SK-N-SH treated with all-trans-retinoic acid at 6 μM for 48 hours (cell line): Measurements from ENCODE around the gene PLEKHG2.

ENCODE experiments used
- ATAC-seq: fragments of 200-7000 bp; cut with Tn5 transposase; 3 replicates; pipeline ENCODE4 v1.9.1; 2020; ENCODE audit warnings: mild to moderate bottlenecking, moderate library complexity
- ARNTL ChIP-seq: fragments of 450-650 bp; formaldehyde crosslinking; IDR thresholded peaks from 2 replicates; pipeline ENCODE4 v1.5.0; 2020; ENCODE audit warnings: low read depth, mild to moderate bottlenecking, moderate library complexity, borderline replicate concordance
- BACH2 ChIP-seq: fragments of 250-450 bp; sonication (Bioruptor Pico); IDR thresholded peaks from 2 replicates; pipeline ENCODE4 v1.9.0; 2021; ENCODE audit warnings: mild to moderate bottlenecking, borderline replicate concordance
- CSDC2 ChIP-seq: fragments of 250-450 bp; sonication (Bioruptor Pico); IDR thresholded peaks from 2 replicates; pipeline ENCODE4 v1.5.0; 2020; ENCODE audit warnings: mild to moderate bottlenecking, moderate library complexity
- GLIS3 ChIP-seq: fragments of 250-450 bp; sonication (Bioruptor Pico); IDR thresholded peaks from 2 replicates; pipeline ENCODE4 v1.5.0; 2020; ENCODE audit warnings: mild to moderate bottlenecking, moderate library complexity
- ISL1 ChIP-seq: fragments of 250-450 bp; sonication (Bioruptor Pico); IDR thresholded peaks from 2 replicates; pipeline ENCODE4 v2.1.2; 2022; ENCODE audit warnings: mild to moderate bottlenecking, moderate library complexity
- PATZ1 ChIP-seq: fragments of 250-450 bp; sonication (Bioruptor Pico); IDR thresholded peaks from 2 replicates; pipeline ENCODE4 v1.8.0; 2020; ENCODE audit warnings: mild to moderate bottlenecking, moderate library complexity, borderline replicate concordance
- PPARA ChIP-seq: fragments of 250-450 bp; sonication (Bioruptor Pico); IDR thresholded peaks from 2 replicates; pipeline ENCODE4 v1.5.0; 2020; ENCODE audit warnings: mild to moderate bottlenecking, borderline replicate concordance
- RARB ChIP-seq: fragments of 250-450 bp; sonication (Bioruptor Pico); IDR thresholded peaks from 2 replicates; pipeline ENCODE4 v1.8.0; 2021; ENCODE audit warnings: mild to moderate bottlenecking, moderate library complexity
- SNAI2 ChIP-seq: fragments of 250-450 bp; sonication (Bioruptor Pico); IDR thresholded peaks from 2 replicates; pipeline ENCODE4 v1.5.0; 2020; ENCODE audit warnings: mild to moderate bottlenecking, moderate library complexity
- TCF4 ChIP-seq: fragments of 250-450 bp; sonication (Bioruptor Pico); IDR thresholded peaks from 2 replicates; pipeline ENCODE4 v1.8.0; 2021; ENCODE audit warnings: mild to moderate bottlenecking, moderate library complexity, borderline replicate concordance
- TOX ChIP-seq: fragments of 250-450 bp; sonication (Bioruptor Pico); IDR thresholded peaks from 2 replicates; pipeline ENCODE4 v1.8.0; 2021; ENCODE audit warnings: mild to moderate bottlenecking, moderate library complexity, borderline replicate concordance
- TSHZ2 ChIP-seq: fragments of 250-450 bp; sonication (Bioruptor Pico); IDR thresholded peaks from 2 replicates; pipeline ENCODE4 v1.5.0; 2020; ENCODE audit warnings: mild to moderate bottlenecking, moderate library complexity
- ZC3H10 ChIP-seq: fragments of 250-450 bp; sonication (Bioruptor Pico); IDR thresholded peaks from 2 replicates; pipeline ENCODE4 v1.5.1; 2021; ENCODE audit warnings: mild to moderate bottlenecking, moderate library complexity
- ZFP30 ChIP-seq: fragments of 450-650 bp; formaldehyde crosslinking; IDR thresholded peaks from 2 replicates; pipeline ENCODE4 v1.5.0; 2022; ENCODE audit warnings: mild to moderate bottlenecking, moderate library complexity
- ZNF565 ChIP-seq: fragments of 450-650 bp; formaldehyde crosslinking; conservative IDR thresholded peaks from 2 replicates; pipeline ENCODE4 v1.5.0; 2020; ENCODE audit warnings: low read depth, mild to moderate bottlenecking, moderate library complexity
- ZNF70 ChIP-seq: fragments of 450-650 bp; formaldehyde crosslinking; IDR thresholded peaks from 2 replicates; pipeline ENCODE4 v1.5.0; 2020; ENCODE audit warnings: mild to moderate bottlenecking, moderate library complexity
- ZNF8 ChIP-seq: fragments of 450-650 bp; formaldehyde crosslinking; IDR thresholded peaks from 2 replicates; pipeline ENCODE4 v1.5.0; 2020; ENCODE audit warnings: mild to moderate bottlenecking, moderate library complexity
- TF ChIP-seq, protein P1 (sequence below): fragments of 250-450 bp; sonication (Bioruptor Pico); IDR thresholded peaks from 2 replicates; pipeline ENCODE4 v1.5.1; 2021; ENCODE audit warnings: mild to moderate bottlenecking, moderate library complexity

Gene PLEKHG2

GRCh38 chr19:39389631-39390414, 22.6 kb upstream of the PLEKHG2 start:
- no peak for TF ChIP-seq RARB (CRISPR knock-in tag)
- TF ChIP-seq ISL1 (CRISPR knock-in tag): no peak
- no peak for TF ChIP-seq ARNTL (CRISPR knock-in tag)
- no peak for TF ChIP-seq ZNF565 (CRISPR knock-in tag)
- no peak for TF ChIP-seq PPARA
- TF ChIP-seq TOX (CRISPR knock-in tag): no peak
- no peak for TF ChIP-seq BACH2 (CRISPR knock-in tag)
- TF ChIP-seq TCF4: no peak
- no peak for TF ChIP-seq TSHZ2 (CRISPR knock-in tag)
- no peak for TF ChIP-seq ZFP30 (CRISPR knock-in tag)
- ATAC-seq: no peak

GRCh38 chr19:39390451-39390750, 22.1 kb upstream of the PLEKHG2 start:
- ATAC-seq: no peak
- TF ChIP-seq PATZ1 (no peak), ZNF70 (no peak), BACH2 (CRISPR knock-in tag) (no peak), RARB (CRISPR knock-in tag) (no peak), GLIS3 (CRISPR knock-in tag) (no peak), ARNTL (CRISPR knock-in tag) (no peak), ZNF8 (CRISPR knock-in tag) (no peak), ISL1 (CRISPR knock-in tag) (no peak), ZC3H10 (no peak), PPARA (no peak)
- TF ChIP-seq, protein P1, sequence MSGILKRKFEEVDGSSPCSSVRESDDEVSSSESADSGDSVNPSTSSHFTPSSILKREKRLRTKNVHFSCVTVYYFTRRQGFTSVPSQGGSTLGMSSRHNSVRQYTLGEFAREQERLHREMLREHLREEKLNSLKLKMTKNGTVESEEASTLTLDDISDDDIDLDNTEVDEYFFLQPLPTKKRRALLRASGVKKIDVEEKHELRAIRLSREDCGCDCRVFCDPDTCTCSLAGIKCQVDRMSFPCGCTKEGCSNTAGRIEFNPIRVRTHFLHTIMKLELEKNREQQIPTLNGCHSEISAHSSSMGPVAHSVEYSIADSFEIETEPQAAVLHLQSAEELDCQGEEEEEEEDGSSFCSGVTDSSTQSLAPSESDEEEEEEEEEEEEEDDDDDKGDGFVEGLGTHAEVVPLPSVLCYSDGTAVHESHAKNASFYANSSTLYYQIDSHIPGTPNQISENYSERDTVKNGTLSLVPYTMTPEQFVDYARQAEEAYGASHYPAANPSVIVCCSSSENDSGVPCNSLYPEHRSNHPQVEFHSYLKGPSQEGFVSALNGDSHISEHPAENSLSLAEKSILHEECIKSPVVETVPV: no peak

- no peak for TF ChIP-seq SNAI2 (CRISPR knock-in tag)
- TF ChIP-seq ZNF8 (CRISPR knock-in tag): 0 out of 2 replicates have a peak, but pooled peaks have one; percentile 18
- no peak for TF ChIP-seq TSHZ2 (CRISPR knock-in tag)
- peak; percentile 34; the same call in 1 of the 2 replicates for TF ChIP-seq CSDC2 (CRISPR knock-in tag)
Measured at GRCh38 chr19:39390751-39391437, 21.6 kb upstream of the PLEKHG2 start, which contains the start of the genes MED29 and PAF1. Gene MED29, plus strand, starts transcription at chr19:39391378. Its CDS starts 45 bp downstream, at chr19:39391423. Gene PAF1, minus strand, starts transcription at chr19:39391106. Its CDS starts 242 bp downstream, at chr19:39390864.

More at GRCh38 chr19:39390751-39391437, 21.6 kb upstream of the PLEKHG2 start, which contains the start of the genes MED29 and PAF1:
- peak; percentile 97 for ATAC-seq
